Progenitor cell of endocrine pancreas (in vitro differentiated cells): ENCODE data around the gene SEPTIN10. TPM values are rescaled to one million over a fixed set of nuclear protein-coding genes. Genes with fewer than 3 reads are reported as not detected.
A peak's percentile ranks its signal among the peaks of the same experiment; 100 is the strongest.

Experiments
- DNase-seq: peaks from one replicate; pipeline ENCODE4 v3.0.0; 2021; ENCODE audit warnings: low spot score; ENCODE audit not compliant: unreplicated experiment
- H3K27ac Mint-ChIP-seq: 2 replicates; pipeline ENCODE4 v1.8.0; 2021; ENCODE audit warnings: mild to moderate bottlenecking, moderate library complexity, mixed read lengths
- H3K27me3 Mint-ChIP-seq: 2 replicates; pipeline ENCODE4 v1.8.0; 2021; ENCODE audit warnings: mixed read lengths
- H3K36me3 Mint-ChIP-seq: 2 replicates; pipeline ENCODE4 v1.8.0; 2022; ENCODE audit warnings: mixed read lengths; ENCODE audit not compliant: insufficient read depth
- H3K4me1 Mint-ChIP-seq: 2 replicates; pipeline ENCODE4 v1.8.0; 2021; ENCODE audit warnings: low read depth, mixed read lengths
- H3K4me3 Mint-ChIP-seq: 2 replicates; pipeline ENCODE4 v1.8.0; 2021; ENCODE audit warnings: low read depth, mild to moderate bottlenecking, moderate library complexity, mixed read lengths
- H3K9me3 Mint-ChIP-seq: 2 replicates; pipeline ENCODE4 v1.8.0; 2021; ENCODE audit warnings: low read depth, mixed read lengths
- total RNA-seq: library from RNA; stranded (reverse); gene quantifications from 2 replicates; pipeline ENCODE4 v1.2.1, GENCODE V29; 2021
- TF ChIP-seq, protein P1 (sequence below): fragments of 200-600 bp; sonication (generic); IDR thresholded peaks from one replicate; pipeline ENCODE4 v1.5.0; 2021; ENCODE audit warnings: antibody characterized with exemption, mild to moderate bottlenecking; ENCODE audit not compliant: unreplicated experiment

The SEPTIN10 gene
- total RNA-seq, 1 donor from 2014 or later, result 67.5 TPM

DNA sequence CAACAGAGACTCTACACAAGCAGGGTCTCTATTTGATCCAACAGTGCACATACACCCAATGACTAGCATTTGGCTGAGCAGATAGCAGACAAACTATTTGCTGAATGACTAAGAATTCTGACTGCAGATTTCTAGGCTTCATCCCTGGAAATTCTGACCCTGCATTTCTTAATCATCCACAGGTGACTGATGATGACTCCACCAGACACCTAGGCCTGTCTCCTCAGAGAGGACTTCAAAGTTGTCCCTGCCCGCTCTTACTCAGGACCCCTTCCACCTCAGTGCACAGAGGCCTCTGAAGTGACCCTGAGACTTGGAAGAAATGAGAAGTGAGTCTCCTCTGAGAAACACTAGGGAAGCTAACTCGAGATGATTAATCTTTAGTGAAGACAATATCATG, 51.3 kb downstream of the SEPTIN10 start:
- Mint-ChIP-seq H3K27me3 (no peaks in the 10 kb centered on the region), H3K27ac (no peak overlapping the region), H3K4me3 (no peak overlapping the region), H3K36me3 (peaks cover 22% of the 10 kb centered on the region), H3K9me3 (no peaks in the 10 kb centered on the region), H3K4me1 (peaks cover 8% of the 10 kb centered on the region)
- DNase-seq, result no peak
- TF ChIP-seq, protein P1, sequence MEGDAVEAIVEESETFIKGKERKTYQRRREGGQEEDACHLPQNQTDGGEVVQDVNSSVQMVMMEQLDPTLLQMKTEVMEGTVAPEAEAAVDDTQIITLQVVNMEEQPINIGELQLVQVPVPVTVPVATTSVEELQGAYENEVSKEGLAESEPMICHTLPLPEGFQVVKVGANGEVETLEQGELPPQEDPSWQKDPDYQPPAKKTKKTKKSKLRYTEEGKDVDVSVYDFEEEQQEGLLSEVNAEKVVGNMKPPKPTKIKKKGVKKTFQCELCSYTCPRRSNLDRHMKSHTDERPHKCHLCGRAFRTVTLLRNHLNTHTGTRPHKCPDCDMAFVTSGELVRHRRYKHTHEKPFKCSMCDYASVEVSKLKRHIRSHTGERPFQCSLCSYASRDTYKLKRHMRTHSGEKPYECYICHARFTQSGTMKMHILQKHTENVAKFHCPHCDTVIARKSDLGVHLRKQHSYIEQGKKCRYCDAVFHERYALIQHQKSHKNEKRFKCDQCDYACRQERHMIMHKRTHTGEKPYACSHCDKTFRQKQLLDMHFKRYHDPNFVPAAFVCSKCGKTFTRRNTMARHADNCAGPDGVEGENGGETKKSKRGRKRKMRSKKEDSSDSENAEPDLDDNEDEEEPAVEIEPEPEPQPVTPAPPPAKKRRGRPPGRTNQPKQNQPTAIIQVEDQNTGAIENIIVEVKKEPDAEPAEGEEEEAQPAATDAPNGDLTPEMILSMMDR, result no peak

DNA sequence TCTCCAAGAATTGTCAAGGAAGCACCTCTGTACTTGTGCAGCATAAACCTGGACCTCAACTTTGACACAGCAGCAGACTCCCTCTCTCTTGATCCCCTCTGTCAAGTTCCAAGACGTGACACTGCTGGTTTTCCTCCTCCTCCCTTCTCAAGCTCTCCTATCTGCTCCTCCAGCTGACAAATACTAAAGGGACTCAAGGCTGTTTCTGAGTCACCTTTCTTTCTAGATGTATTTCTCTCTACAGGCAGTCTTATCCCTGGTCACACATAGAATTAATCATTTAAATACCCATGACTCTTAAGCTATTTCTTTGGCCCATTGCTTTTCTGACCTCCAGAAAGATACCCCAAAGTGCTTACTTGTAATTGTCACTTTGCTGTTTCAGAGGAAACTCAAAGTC, 53.5 kb downstream of the SEPTIN10 start:
- TF ChIP-seq, protein P1, result no peak
- peak overlapping the region; percentile 65 for H3K27ac Mint-ChIP-seq

DNA sequence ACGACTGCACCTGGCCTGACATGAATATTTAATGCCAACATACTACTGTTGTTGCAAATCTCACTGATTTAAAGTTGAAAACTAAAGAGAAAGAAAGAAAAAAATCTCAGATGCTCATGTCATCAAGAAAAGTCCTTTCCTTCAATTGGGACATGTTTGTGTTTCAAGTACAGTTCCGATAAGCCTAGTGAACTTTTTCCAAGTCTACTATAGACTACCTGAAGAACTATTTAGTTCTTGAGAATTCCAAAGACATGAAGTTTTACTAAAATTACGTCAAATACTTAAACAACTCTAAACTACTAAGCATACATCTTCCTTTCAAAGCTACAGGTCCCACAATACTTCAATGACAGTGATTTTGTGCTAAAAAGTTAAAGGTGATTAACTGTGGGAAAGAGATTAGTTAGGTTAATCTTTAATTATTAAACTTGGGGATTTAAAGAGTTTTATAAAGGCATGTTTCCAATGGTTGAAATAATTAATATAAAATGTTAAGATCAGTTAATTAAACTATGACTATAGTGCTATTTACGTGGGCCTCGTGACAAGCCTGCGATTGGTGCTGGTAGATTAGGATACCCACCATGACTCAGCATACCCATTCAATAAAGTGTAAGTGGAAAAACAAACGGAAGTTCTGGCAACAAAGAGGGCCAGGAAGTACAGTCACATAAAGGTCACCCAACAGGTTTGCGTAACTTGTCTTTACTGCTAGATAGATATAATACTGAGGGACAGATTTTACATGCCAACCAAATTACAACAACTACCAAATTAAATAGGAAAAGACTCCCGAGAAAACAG, 55.5 kb downstream of the SEPTIN10 start:
- TF ChIP-seq, protein P1, result no peak
- DNase-seq, result no peak
- no peak overlapping the region for H3K4me3 Mint-ChIP-seq
- peaks cover 25% of the 10 kb centered on the region for H3K36me3 Mint-ChIP-seq
- H3K27me3 Mint-ChIP-seq, result no peaks in the 10 kb centered on the region
- no peaks in the 10 kb centered on the region for H3K9me3 Mint-ChIP-seq
- H3K4me1 Mint-ChIP-seq, result peaks cover 15% of the 10 kb centered on the region
- H3K27ac Mint-ChIP-seq, result peak overlapping the region; percentile 14

More for the DNA sequence above, 53.5 kb downstream of the SEPTIN10 start:
- no peak for DNase-seq
- H3K4me1 Mint-ChIP-seq, result peaks cover 10% of the 10 kb centered on the region
- H3K36me3 Mint-ChIP-seq, result peaks cover 24% of the 10 kb centered on the region
- H3K4me3 Mint-ChIP-seq, result no peak overlapping the region
- no peaks in the 10 kb centered on the region for H3K27me3 Mint-ChIP-seq
- H3K9me3 Mint-ChIP-seq, result no peaks in the 10 kb centered on the region

DNA sequence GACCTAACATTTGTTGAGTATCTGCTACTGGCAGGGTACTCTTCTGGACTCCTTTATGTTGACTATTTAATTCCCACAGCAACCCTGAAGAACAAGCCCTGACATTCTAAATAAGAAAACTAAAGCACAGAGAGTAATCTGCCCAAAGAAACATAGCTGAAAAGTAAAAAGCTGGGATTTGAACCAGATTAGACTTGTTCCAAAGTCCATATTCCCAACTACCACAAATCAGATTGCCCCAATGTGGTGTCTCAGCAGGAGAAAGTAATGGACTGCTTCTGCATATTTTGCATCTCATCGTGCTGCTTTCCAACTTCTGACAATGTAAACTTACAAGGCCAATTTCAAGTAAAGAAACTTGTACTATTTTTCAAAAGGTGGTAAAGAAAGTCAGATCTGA, 56.5 kb downstream of the SEPTIN10 start:
- Mint-ChIP-seq H3K36me3 (peaks cover 29% of the 10 kb centered on the region), H3K27me3 (no peaks in the 10 kb centered on the region), H3K4me3 (no peak overlapping the region), H3K9me3 (no peaks in the 10 kb centered on the region), H3K27ac (no peak overlapping the region), H3K4me1 (peaks cover 15% of the 10 kb centered on the region)
- TF ChIP-seq, protein P1, result no peak
- DNase-seq, result no peak

DNA sequence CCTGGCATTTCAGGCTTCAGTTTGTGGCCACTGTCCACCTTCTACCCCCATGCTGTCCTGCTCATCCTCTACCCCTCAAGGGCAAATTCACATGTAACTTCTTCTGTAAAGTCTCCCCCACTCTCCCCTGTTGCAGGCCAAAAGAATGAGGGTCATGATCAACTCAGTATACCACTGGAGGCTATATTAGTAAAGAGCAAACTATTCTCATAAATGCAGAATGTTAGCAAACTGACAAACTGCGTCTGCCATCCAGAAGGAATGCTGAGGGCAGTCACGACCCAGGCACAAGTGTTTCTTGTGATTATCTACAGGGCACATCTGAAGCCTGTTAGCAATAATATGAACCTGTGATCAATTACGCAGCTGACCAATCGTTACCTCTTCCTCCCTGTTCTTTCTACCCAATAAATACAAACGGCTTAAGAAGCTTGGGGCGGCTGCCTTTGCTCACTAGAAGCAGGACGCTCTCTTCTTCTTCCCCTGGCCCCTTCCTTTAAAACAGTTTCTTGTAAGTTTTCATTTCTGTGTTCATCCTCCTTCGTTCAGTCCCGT, 58.3 kb downstream of the SEPTIN10 start:
- Mint-ChIP-seq H3K4me1 (peaks cover 15% of the 10 kb centered on the region), H3K27me3 (no peaks in the 10 kb centered on the region), H3K36me3 (peaks cover 36% of the 10 kb centered on the region), H3K27ac (peak overlapping the region; percentile 57), H3K4me3 (no peak overlapping the region), H3K9me3 (no peaks in the 10 kb centered on the region)
- no peak for DNase-seq
- TF ChIP-seq, protein P1, result no peak
